SW480 (cell line): Measurements from ENCODE around the gene RAD51B.
"Not testable (repeated sequence)": the region's sequence is repeated elsewhere in the genome, so short reads cannot be mapped to it uniquely, and the experiment has no call there.

Experiments used
- DNase-seq: peaks from one replicate; pipeline ENCODE4 v3.0.0-alpha.2; 2016; ENCODE audit warnings: low spot score

The RAD51B gene

DNA sequence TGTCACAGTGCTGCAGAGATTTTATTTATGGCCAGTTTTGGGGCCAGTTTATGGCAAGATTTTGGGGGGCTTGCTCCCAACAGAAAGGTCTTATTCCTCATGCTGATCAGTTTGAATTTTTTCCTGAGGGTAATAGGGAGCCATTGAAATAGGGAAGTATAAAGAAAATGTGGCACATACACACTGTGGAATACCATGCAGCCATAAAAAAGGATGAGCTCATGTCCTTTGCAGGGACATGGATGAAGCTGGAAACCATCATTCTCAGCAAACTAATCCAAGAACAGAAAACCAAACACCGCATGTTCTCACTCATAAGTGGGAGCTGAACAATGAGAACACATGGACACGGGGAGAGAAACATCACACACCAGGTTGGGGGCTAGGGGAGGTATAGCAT lies 483.4 kb downstream of the RAD51B start:
- DNase-seq, result not testable (repeated sequence)

DNA sequence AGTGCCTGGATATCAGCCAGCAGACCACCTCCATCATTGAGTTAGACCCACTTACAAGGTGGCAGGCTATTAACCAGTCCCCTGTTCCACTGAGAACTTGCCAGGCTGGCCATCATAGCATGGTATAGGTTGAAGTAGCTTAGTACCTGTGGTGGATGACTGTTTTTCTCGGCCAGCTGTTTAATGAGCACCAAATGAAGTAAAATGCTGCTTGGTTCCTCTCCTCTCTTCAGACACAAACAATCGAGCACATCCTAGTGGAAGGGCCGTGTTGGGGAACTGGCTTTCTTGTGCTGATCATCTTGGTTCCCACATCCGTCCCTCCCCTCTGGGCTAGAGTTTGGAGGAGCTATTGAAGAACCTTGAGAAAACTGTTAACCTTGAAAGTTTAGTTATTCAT lies 486.2 kb downstream of the RAD51B start:
- DNase-seq, result no peak

DNA sequence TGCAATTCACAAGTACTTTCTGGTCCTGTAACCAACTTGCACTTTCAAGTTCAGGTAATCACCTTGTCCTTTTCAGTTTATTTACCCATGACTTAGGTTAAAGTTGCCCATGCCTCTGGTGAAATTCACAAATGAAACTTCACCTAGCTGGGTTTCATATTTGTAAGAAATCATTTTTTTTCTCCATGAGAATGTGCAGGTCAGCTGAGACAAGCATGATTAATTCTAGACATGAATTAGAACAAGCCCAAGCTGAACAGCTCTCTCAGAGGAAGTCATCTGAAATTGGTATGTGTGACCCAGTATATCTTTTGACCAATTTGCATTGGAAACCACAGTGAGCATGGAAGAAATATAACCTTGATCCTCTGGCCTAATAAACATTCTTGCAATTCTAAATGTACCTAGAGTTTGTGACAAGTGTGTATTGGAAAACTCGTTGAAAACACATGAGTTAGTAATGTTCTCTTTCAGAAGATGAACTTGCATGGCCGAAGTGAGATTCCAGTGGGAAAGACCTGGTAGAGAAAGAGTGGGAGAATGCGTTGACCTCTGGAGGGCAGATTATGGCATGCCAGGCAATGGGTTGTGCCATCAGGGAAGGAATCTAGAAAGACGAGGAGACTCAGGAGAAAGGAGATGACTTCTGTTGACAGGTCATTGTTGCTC lies 486.8 kb downstream of the RAD51B start:
- no peak for DNase-seq

DNA sequence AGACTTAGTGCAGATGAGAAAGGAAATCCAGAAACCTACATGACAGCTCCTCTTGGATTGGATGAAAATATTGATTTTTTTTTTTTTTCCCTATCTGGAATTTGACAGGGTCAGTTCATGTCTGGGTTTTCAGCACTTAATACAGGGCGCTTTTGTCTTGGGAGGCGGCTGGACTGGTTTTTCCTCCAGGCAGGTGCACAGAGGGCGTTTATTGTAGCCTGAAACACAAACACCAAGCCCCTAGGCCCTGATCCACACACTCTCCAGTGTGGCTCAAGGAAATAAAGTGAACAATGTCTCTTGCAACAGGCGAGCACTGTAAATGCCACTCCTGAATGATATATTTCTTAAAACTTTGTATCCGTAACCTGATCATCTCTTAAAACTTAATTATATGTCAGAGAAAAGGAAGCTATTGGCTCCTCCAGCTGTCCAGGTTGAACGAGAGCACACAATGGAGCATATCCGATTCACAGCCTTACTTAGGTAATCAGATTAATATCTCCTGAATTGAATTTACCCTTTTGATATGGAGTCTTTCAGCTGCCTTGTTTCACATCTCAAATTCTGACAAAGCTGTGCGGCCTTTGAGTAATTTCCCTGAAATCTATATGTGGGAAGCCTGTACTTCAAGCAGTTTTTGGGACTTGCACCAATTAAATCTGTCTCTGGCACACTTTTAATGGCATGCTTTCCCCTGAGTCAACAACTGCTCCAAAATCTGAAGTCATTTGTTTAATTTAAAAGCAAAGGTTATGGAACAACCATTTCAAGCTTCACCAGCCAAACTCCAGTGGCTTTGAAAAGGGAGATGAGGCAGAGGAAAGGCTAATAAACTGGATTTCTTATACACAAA lies 487.6 kb downstream of the RAD51B start:
- no peak for DNase-seq

DNA sequence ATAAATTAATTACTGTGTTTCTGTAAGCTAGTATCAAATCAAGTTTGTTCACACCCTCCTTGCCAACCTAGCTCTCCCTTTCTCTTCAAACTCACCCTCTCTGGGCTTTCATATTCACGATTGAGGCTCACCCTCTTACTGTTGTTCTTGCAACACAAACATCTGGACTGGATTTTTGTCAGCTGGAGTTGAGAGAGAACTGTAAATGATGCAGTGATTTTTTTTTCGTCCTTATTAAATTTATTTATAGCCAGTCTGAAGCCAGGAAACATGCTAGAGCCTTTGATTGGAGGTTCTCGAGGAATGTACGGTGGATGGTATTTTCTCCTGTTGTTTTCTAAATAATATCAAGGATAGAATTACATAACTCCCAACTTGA lies 488.2 kb downstream of the RAD51B start:
- no peak for DNase-seq

DNA sequence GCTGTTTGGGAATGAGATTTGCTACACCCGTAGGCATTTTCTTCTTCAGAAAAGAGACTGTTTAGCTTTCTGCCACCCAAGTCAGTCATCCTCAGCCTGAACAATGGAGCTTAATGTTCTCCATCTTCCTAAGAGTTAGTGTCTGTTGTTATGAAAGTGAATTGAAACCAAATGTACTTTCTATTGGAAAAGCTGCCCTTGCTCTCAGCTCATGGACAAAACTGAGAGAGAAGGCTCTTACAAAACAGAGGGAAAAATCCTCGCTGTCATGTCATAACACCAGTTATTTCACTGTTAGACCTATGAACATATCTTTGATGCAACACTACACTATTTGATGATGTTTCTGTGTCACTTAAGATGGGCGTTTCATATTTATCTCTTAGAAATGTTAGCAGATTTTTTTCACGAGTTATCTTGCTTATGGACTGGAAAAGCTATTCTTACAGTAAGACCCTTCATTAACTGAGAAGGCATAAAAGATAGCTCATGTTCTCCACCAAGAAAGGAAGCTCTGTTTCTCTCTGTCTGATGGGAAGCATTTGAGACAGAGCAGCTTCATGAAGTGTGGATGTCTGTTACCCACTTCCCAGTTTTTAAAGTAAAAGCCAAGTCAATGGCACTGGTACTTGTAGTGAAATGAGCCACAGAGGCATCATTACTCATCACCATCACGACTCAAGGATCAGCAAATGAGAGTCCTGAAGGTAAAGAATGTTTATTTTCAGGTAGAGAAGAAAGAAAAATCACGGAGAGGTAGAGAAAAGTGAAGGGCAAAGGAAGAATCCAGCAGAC lies 489.3 kb downstream of the RAD51B start:
- no peak for DNase-seq

DNA sequence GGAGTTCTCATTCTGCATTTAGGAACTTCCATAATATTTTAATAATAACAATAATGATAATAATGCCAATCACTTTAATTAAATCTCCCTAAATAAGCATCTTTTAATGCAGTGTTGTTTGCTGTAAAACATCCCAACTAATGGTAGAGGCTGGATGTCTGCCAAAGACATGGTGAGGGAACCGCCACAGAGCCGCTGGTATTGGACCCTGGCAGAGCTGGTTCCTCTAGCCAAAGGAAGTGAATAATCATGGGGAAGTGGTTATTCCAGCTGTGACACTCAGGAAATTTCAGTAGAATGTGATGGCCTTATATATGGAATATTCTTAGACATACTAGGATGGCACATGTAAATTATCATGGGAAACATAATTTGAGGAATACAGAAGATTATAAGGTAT lies 490.0 kb downstream of the RAD51B start:
- no peak for DNase-seq

DNA sequence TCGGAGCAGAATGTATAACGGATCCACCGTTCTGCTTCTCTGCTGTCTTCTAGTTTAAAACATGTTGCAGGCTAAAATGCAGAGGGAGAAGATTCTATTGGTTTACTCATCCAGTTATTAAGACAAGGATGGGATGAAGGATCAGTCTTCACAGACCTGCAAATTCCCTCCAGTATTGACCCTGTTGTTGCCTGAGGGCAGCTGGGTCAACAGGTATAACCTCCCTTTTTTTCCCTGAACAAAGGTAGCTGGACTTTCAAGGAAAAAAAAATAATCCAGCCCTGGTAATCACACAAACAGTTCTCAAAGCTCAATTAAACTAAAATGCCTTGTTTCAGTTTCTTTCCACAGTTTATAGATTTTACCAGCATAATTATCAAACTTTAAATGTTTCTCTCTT lies 492.7 kb downstream of the RAD51B start:
- DNase-seq, result no peak

DNA sequence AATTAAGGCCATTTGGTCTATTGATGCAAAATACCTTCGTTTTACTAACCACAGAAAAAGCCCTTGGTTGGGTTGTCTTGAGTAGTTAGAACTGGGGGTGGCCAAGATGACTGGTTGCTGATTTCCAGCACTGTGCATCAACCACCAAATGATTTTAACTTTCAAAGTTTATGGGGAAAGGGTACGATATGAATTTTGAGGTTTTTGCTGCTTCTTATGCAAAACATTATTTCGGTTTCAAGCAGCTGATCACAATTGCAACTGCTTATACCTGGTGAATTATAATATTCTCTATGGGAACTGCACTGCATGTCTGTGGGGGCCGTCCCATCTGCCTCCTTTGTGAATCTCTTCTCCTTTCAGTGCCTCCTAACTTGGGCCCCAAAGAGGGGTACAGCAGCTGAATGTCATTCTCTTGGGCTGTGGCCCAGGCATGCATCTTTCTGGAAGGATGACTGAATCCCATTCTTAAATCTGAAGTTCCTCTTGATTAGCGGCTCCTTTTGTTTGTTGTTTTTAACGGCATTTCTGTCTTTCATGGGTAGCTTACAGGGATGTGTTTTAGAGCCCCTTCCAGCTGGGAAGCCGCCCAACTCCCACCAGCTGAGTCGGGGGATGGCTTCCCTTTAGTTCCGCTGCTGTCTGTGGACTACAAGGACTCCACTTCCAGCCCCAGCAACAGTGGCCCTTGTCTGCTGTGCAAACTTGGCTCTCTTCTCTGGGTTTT lies 493.5 kb downstream of the RAD51B start:
- DNase-seq, result no peak

DNA sequence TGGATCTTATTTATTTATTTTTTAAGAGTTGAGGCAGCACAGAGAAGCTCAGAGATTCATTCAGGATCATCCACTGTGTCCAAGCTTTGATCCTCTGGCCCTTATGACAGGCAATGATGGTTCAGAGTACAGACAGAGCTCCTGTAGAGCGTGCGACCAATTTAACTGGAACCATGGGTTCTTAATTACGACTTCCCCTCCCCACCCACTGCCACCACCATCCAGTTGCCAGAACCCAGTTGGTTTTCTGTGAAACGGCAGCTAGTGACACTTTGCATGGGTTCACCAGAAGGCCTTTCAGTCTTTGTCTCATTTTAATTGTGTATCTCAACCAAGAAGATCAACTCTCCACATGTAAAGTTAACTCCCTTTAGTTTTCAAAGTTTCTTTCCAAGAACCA lies 495.1 kb downstream of the RAD51B start:
- no peak for DNase-seq

DNA sequence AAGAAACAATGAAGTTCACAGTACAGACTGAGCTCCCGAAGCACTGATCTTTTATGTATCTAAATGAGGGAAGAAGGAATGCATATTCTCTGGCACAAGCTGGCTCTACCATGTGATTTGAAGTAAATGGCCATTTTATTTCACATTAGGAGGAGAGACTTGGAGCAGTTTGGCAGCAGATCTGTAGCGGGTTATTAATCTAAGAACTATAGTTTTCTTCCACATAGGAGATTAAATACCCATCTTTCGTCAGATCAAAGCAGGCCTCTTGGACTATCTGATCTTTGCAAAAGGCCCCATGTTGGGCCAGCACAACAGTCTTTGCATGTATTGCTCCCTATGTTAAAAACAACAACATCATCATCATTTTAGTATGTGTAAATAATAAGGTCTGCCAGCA lies 495.5 kb downstream of the RAD51B start:
- no peak for DNase-seq

DNA sequence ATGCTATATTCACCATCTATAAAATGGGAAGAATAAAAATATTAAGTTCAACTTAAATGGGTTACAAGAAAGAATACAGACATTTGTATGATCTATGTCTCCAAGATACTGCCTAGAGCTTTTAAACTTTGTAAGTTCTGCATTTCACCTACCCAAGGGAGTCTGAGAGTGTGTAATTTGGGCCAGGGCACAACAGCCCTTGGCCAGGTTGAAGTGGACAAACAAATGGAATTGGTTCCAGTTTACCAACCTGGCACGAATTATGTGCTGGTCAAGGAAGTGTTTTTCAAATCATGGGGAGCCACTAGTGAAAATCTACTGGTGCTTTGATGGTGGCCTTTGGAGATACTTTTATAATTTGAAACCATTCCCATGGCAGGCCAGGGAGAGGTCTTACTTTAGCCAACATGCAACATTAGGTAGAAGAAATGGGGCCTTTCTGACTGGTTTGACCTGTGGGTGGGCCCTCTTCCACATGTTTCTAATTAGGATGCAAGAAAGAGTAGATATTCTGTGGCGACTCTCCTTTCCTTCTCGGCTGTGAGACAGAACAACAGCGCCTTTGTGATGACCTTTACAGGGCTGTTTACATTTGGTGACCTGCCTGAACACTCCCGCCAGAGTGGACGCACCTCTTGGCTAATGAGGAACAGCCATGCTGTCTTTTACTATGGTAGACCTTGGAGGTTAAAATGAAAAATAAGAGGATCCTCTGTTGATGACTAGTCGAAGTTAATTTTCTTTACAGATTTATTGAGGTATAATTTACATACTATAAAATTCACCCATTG lies 496.7 kb downstream of the RAD51B start:
- no peak for DNase-seq

DNA sequence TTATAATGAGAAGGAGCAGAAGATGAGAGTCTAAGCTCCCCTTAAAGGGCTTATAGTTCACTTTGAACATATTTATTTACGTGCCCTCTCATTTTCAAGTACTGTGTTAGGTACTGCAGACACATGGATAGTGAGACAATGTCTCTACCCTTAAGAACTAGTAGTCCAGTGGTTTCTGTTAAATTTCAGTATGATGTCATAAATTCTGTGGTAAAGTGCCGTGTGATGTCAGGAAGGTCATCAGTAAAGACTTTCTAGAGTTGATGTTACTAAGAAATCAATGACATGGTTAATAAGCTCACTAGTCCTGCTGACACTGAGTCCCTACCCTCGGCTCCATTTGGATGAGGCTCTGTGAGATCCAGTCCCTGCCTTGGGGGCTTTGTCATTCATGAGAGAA lies 497.7 kb downstream of the RAD51B start:
- DNase-seq, result no peak

DNA sequence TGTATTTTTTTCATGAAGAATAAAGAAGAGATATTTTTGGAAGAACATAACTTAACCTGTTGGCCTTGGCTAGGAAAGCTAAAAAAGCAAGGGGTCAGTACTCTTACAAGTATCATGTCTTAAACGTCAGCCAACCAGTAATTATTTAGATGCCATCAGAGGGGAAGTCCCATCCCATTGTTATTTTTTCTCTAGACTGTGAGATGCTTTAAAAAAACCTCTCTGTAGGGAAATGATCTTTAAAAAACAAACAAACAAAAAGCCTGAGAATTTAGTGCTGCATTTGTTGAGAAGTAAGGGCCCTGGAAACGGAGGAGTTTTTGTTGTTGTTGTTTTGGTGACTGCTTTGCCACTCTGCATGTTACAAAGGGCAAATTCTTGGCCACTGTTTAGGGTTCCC lies 499.2 kb downstream of the RAD51B start:
- DNase-seq, result no peak

DNA sequence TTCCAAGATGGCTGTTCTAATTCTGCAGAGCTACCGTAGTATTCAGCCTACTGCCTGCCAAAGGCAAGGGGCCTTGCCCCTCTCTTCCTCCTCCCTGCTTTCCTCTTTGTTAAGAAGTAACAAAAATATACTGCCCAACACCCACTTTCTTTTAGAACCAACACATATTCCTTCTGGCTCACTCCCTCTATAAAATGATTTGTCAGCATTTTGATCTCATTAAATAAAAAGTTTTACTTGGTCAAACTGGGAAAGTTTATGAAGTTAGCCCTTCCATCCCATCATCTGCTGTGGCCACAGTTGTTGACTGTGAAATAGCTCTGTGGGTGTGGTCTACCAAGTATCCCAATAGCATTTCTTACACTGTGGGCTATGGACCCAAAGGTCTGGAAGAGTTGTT lies 500.9 kb downstream of the RAD51B start:
- DNase-seq, result no peak

DNA sequence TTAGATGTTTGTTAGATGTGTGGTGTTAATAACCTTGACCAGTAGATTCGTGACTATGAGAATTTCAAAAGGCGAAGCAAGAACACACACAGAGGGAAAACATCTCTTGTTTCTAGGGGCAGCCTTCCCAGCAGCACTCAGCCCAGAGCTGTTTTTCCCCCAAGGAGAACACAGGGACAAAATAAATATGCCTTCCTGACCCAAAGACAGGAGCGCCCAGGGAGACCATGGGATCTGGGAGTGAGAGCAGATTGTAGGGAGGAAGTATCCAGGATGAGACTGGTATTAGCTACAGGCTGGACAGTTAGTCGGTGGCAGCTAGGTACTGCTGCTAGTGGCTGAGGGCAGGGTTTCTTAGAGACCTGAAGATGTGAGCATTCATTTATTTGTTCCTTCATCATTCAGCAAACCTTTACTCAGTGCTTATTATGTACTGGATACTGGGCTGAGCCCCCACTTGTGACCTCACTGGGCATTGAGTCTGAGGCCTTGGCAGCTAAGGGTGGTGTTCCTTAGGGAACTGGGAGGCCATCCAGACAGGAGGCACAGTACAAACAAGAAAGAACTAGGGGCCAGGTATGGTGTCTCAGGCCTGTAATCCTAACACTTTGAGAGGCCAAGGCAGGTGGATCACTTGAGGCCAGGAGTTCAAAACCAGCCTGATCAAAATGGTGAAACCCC lies 503.5 kb downstream of the RAD51B start:
- DNase-seq, result no peak

DNA sequence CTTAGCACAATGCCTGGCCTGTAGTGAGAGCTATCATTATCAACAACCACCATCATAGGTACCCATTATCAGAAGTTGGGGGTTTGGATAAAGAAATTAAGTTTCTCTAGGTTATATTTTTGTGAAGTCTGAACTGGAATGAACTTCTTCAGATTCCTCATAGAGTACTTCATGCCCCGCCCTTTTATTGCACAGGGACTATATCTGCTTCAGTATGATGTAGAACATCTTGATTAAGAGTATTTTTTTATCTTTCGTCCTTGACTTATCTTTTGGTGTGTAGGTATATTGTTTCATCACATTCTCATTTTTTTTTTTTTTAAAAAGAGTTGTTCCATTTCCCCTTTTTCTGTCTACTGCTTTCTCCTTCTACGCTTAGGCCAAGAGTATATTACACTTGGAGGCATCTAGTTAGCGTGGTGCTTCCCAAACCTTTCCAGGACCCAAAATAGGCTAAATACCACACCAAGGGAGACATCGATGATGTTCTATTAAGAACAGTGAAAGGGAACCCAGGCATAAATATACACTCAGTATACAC lies 505.8 kb downstream of the RAD51B start:
- no peak for DNase-seq

DNA sequence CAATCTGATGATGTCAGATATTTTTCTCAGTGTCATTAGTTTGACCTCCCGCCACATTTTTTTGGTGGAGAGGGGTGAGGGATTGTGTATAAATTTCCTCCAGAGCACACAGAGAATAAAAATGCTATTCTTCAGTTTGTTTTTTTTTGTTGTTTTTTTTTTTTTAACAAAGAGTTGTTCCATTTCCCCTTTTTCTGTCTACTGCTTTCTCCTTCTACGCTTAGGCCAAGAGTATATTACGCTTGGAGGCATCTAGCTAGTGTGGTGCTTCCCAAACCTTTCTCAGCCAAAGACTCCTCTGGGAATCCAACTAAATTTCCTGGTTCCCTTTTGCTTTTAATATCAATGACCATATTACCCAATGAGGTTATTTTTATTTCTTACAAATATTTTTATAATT lies 507.7 kb downstream of the RAD51B start:
- no peak for DNase-seq

DNA sequence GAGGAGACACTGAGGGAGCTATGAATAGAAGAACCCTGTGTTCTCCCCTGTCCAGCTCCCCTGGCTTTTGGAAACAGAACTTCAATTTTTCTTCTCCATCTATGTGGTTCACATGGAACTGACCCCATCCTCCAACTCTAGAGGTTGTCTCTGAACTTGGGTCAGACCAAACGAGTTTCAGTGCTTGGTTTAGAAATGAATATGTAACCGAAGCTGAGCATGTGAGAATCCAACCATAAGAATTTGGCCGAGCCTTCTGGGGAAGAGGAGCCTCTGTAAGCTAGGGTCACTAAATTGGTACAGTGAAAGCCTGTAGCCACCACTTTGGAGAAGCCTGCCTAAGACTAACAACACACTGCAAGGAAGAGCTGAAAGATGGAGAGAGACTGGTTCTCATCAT lies 508.9 kb downstream of the RAD51B start:
- no peak for DNase-seq

DNA sequence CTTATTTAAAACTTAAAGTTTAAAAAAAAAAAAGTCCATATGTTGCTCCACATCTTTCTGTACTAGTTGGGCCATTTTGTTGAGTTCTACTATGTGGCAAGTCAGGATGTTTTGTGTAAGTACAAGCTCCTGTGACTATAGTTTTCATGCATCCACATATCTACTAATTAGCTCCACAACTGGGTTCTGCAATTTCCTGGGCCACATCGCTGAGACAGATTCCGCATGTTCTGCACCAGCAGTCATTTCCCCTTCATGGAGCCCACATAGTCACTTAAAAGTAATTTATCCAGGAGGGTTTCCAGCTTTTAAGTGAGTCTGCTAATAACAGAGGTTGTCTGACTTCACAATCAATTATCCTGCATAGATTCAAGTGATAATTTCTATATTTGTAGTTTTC lies 511.8 kb downstream of the RAD51B start:
- DNase-seq, result no peak

DNA sequence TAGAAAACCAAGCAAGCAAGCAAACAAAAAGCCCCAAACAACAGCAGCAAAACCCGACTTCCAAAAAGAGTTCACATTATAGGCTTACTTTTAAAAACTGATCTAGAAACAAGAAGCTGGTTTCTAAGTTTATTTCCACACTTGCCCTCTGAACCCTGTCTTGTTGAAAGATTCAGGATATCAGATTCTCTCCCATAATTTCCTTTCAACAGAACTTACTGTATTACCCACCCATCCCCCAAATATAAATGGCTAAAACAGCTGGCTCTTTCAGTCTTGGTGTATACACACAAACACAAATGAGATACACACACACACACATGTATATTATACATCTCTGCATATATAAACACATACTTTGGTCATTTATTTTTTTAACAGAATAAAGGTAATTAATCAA lies 512.4 kb downstream of the RAD51B start:
- no peak for DNase-seq
